Panc1 (cell line): ENCODE results near the gene ACKR2.

Source experiments
- CTCF ChIP-seq: fragments of 450-650 bp; IDR thresholded peaks from 2 replicates; pipeline ENCODE4 v1.5.1; 2017; ENCODE audit warnings: mild to moderate bottlenecking
- POLR2AphosphoS5 ChIP-seq: IDR thresholded peaks from 2 replicates; pipeline ENCODE4 v1.6.1; 2012; ENCODE audit warnings: mild to moderate bottlenecking, low read depth, low read length, moderate library complexity
- REST ChIP-seq, 2 experiments: IDR thresholded peaks; 2 replicates each; pipeline ENCODE4 v1.6.1; 2011 to 2012; ENCODE audit warnings: low read depth in 2 of 2, control low read depth in 1 of 2, low read length in 1 of 2, mild to moderate bottlenecking in 1 of 2, moderate library complexity in 1 of 2; ENCODE audit not compliant: insufficient read depth in 1 of 2

GRCh38 chr3:42796332-42796885 lies 12.8 kb upstream of the ACKR2 start:
- TF ChIP-seq POLR2AphosphoS5 (no peak), CTCF (no peak), REST (IDR thresholded peaks at IDR 0.05; ENCODE audit: insufficient read depth in 1 of 2, low read depth in 2 of 2, low read length in 1 of 2) (no peak)
